Measurements from ENCODE around the gene ZNF547. TPM values are rescaled to one million over a fixed set of nuclear protein-coding genes. Genes with fewer than 3 reads are reported as not detected.

Gene ZNF547
- total RNA-seq (1 to 10 TPM; 1.4 to 2.1 TPM), total RNA-seq (0.47 to 9.1 (median 3.1) reads per million in 172 experiments)
- 1.5 TPM for polyA plus RNA-seq (2013, experiment 1 of 2)
- 0.90 TPM for polyA plus RNA-seq (2013, experiment 2 of 2)

DNA sequence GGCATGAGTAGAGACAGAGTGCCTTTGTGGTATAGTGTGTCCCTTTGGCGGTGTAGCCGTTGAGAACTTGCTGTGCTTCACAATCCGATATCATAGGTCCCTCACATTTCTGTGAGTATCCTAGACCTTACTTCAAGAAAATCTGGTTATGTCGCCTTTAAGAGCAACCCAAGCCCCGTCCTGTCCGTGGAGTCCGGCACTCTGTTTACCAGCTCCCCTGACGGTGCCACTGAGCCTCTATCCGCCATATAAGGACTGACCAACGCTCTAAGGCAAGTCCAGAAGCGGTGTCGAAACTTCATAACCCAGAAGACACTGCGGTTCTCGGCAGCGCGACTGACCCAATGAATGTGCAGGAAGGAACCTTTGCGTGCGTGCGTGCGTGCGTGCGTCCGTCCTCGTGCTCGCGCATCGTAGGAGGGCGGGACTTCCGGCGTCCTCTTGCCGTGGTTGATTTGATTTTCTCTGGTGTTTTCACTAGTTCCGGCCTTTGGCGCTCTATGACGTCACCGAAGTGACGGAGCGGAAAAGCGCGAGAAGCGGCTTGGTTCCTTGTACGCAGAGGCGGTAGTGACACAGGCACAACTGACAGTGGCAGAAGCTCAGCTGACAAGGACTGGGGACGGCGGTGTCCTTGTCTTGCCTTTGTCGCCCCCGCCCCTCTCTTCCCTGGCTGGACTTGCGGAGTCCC is at the start of gene ZNF547, which contains the start of gene TRAPPC2B:
Gene ZNF547, plus strand, starts transcription at position 555 of the 691 bp plus-strand sequence. CDS start 5,005 bp downstream, outside the sequence.
Gene TRAPPC2B, plus strand, starts transcription at position 555 of the 691 bp plus-strand sequence. CDS start 1,283 bp downstream, outside the sequence.
- TF ChIP-seq, protein P1, sequence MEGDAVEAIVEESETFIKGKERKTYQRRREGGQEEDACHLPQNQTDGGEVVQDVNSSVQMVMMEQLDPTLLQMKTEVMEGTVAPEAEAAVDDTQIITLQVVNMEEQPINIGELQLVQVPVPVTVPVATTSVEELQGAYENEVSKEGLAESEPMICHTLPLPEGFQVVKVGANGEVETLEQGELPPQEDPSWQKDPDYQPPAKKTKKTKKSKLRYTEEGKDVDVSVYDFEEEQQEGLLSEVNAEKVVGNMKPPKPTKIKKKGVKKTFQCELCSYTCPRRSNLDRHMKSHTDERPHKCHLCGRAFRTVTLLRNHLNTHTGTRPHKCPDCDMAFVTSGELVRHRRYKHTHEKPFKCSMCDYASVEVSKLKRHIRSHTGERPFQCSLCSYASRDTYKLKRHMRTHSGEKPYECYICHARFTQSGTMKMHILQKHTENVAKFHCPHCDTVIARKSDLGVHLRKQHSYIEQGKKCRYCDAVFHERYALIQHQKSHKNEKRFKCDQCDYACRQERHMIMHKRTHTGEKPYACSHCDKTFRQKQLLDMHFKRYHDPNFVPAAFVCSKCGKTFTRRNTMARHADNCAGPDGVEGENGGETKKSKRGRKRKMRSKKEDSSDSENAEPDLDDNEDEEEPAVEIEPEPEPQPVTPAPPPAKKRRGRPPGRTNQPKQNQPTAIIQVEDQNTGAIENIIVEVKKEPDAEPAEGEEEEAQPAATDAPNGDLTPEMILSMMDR (IDR thresholded peaks at IDR 0.05) = no peak
- Mint-ChIP-seq H3K27ac (peak within 1 kb of the TSS; percentile 94), H3K4me1 (ENCODE audit: low read depth) (peaks cover 19% of the 10 kb centered on the region), H3K4me3 (peak within 1 kb of the TSS; percentile 94), H3K36me3 (ENCODE audit: low read depth) (peaks cover 64% of the 10 kb centered on the region), H3K9me3 (peaks cover 13% of the 10 kb centered on the region), H3K27me3 (peaks cover 3% of the 10 kb centered on the region)
- H3K27me3 ChIP-seq (ENCODE audit: control insufficient read depth in 1 of 2, insufficient read depth in 2 of 2, low read length in 2 of 2) = no peaks in the 10 kb centered on the region
- DNase-seq = peak; percentile 96 to 99 (median 98)
- no peaks in the 10 kb centered on the region for H3K36me3 ChIP-seq (ENCODE audit: insufficient read depth, low read length)
- ChIA-PET CTCF (no interaction called here), POLR2A (interaction anchor here (0.5 to 2.2 kb wide), 6 partner anchors 12 to 1000 kb away, joined by 3 to 20 read pairs (median 3); partner anchors contain the start of genes ZNF304, ZNF497, ZNF548 and ZNF805)
- intact Hi-C loops (cut with DNase I, micrococcal nuclease) = loop anchor here (1.0 to 5.0 kb wide), 7 partner anchors 26 to 123 kb away; partner anchors contain the start of genes ZNF460 (in 2 of the 2), ZNF543 (in 2 of the 2), ZNF805 (in 2 of the 2) and ZNF548 (in 1 of the 2)
- H3K4me3 ChIP-seq (ENCODE audit: low read length) = peak within 1 kb of the TSS; percentile 69
- peaks cover 21 to 48% of the 10 kb centered on the region in 2 experiments for H3K9me3 ChIP-seq (ENCODE audit: control insufficient read depth in 1 of 2, insufficient read depth in 1 of 2, low read length in 2 of 2)
- H3K4me1 ChIP-seq (ENCODE audit: insufficient read depth, low read length) = peaks cover 15% of the 10 kb centered on the region
- peak; percentile 90 for ATAC-seq (ENCODE audit: poor library complexity)
- H3K27ac ChIP-seq (ENCODE audit: low read depth in 1 of 2, low read length in 2 of 2) = peak within 1 kb of the TSS; percentile 86 to 89

DNA sequence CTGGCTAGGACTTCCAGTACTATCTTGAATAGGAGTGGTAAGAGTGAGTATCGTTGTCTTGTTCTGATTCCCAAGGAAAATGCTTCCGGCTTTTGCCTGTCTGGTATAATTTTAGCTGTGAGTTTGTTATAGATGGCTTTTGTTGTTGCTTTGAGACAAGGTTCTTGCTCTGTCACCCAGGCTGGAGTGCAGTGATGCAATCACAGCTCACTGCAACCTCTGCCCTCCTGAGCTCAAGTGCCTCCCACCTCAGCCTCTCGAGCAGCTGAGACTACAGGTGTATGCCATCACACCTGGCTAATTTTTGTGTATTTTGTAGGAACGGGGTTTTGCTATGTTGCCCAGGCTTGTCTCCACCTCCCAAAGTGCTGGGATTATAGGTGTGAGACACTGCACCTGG is 49.2 kb upstream of the ZNF547 start:
- DNase-seq = no peak
- ChIA-PET POLR2A (no interaction called here), CTCF (no interaction called here)
- intact Hi-C loops (cut with DNase I, micrococcal nuclease) = no loop called here
- no peak for ATAC-seq (ENCODE audit: poor library complexity)
- no peak overlapping the region for H3K27ac ChIP-seq (ENCODE audit: low read depth in 1 of 2, low read length in 2 of 2)
- no peak overlapping the region for H3K27ac Mint-ChIP-seq
- H3K36me3 ChIP-seq (ENCODE audit: insufficient read depth, low read length) = no peaks in the 10 kb centered on the region
- TF ChIP-seq, protein P1 (IDR thresholded peaks at IDR 0.05) = no peak
- H3K4me3 ChIP-seq (ENCODE audit: low read length) = no peak overlapping the region
- H3K9me3 Mint-ChIP-seq = peaks cover 23% of the 10 kb centered on the region
- peaks cover 50% of the 10 kb centered on the region for H3K27me3 Mint-ChIP-seq
- no peaks in the 10 kb centered on the region for H3K4me1 ChIP-seq (ENCODE audit: insufficient read depth, low read length)
- H3K4me1 Mint-ChIP-seq (ENCODE audit: low read depth) = no peaks in the 10 kb centered on the region
- H3K4me3 Mint-ChIP-seq = no peak overlapping the region
- peaks cover 7 to 16% of the 10 kb centered on the region in 2 experiments for H3K9me3 ChIP-seq (ENCODE audit: control insufficient read depth in 1 of 2, insufficient read depth in 1 of 2, low read length in 2 of 2)
- H3K36me3 Mint-ChIP-seq (ENCODE audit: low read depth) = peaks cover 5% of the 10 kb centered on the region
- H3K27me3 ChIP-seq (ENCODE audit: control insufficient read depth in 1 of 2, insufficient read depth in 2 of 2, low read length in 2 of 2) = peaks cover 12 to 14% of the 10 kb centered on the region in 2 experiments

GRCh38 chr19:57317503-57317902 is 45.8 kb upstream of the ZNF547 start:
- Mint-ChIP-seq H3K9me3 (peaks cover 24% of the 10 kb centered on the region), H3K4me1 (ENCODE audit: low read depth) (peaks cover 28% of the 10 kb centered on the region), H3K27ac (no peak overlapping the region), H3K36me3 (ENCODE audit: low read depth) (peaks cover 29% of the 10 kb centered on the region), H3K27me3 (peaks cover 50% of the 10 kb centered on the region), H3K4me3 (no peak overlapping the region)
- CTCF ChIA-PET = interaction anchor here (0.7 kb wide), 1 partner anchor 116 kb away, joined by 3 read pairs; no protein-coding TSS in a partner anchor
- peaks cover 23% of the 10 kb centered on the region for H3K4me1 ChIP-seq (ENCODE audit: insufficient read depth, low read length)
- H3K27me3 ChIP-seq (ENCODE audit: control insufficient read depth in 1 of 2, insufficient read depth in 2 of 2, low read length in 2 of 2) = peaks cover 12 to 14% of the 10 kb centered on the region in 2 experiments
- no peak for ATAC-seq (ENCODE audit: poor library complexity)
- H3K9me3 ChIP-seq (ENCODE audit: control insufficient read depth in 1 of 2, insufficient read depth in 1 of 2, low read length in 2 of 2) = peaks cover 16 to 22% of the 10 kb centered on the region in 2 experiments
- intact Hi-C loops (cut with DNase I, micrococcal nuclease) = no loop called here
- no peak overlapping the region for H3K4me3 ChIP-seq (ENCODE audit: low read length)
- POLR2A ChIA-PET = no interaction called here
- no peaks in the 10 kb centered on the region for H3K36me3 ChIP-seq (ENCODE audit: insufficient read depth, low read length)
- TF ChIP-seq, protein P1 (IDR thresholded peaks at IDR 0.05) = no peak
- no peak overlapping the region for H3K27ac ChIP-seq (ENCODE audit: low read depth in 1 of 2, low read length in 2 of 2)
- DNase-seq = no peak
